ENCODE measurements around the gene PLEKHG7.
"Not testable (repeated sequence)": the region's sequence is repeated elsewhere in the genome, so short reads cannot be mapped to it uniquely, and the experiment has no call there.

PLEKHG7 gene

DNA sequence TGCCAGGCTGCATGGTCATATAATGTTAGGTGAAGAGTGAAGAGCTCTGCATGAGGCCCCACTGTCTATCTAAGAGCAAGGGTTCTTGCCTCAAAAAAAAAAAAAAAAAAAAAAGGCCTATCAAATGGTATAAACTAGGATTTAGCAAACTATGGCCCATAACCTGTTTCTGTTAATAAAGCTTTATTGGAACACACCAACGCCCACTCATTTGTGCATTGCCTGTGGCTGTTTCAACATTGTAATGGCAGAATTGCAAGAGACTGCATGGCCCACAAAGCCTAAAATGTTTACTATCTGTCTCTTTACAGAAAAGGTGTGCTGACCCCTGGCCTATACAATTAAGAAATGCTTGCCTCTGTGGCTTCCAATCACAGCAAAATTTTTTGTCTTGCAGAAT is 12.8 kb downstream of the PLEKHG7 start:
- no peak for DNase-seq

DNA sequence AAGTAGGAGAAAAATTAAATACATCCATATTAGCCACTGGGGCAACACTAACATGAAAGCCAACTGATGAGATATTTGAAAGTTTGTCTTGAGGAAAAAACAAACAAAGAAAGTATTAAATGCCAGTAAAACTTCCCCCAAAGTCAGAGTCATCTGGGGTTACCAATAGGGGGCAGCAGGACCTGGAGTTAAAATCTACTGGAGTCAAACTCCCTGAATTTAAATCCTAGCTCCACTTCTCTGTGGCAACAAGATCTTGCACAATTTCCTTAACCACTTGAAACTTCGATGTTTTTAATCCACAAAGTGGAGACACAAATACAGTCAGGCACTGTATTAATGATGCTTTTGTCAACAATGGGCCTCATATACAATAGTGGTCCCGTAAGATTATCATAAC is 14.4 kb downstream of the PLEKHG7 start:
- DNase-seq = peak; percentile 23

DNA sequence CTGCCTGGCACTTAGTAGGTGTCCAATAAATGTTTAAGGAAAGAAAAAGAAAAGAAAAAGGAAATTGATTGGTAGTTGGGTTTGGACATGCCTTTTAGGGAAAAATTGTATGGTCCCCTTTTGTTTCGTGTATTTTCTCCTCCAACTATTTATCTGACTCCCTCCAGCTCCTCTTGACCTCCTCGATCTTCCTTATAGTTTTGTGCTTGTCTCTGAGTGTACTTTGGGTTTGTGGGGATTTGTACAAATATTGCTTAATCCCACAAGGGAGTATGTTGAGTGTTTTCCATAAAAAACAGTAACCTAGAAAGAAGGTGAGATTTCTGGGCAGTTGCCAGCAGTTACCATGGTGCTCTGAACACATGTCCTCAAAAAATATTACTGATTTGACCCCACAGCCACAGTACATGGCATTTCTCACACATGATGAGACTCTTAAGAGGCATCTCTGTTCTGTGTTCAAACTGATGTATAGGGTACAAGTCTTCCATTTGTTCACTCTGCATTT is 15.7 kb downstream of the PLEKHG7 start:
- DNase-seq = no peak

DNA sequence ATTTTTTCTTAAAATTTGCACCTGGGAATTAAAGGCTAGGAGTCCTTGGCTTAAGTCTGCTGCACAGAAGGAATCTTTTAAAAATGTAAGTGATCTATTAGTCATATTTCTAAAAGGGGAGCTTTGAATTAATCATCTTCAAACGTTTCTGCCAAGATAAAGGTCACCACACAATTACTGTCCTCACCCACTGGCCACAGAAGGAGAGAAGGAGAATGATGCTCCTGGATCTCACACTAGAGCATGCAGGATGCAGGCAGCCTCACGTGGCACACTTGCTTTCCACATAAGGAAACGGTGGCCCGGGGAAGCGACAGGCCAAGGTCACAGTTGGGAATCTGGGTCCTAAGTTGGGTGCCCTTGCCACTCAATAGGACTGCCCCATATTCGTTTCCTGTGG is 16.9 kb downstream of the PLEKHG7 start:
- DNase-seq = no peak

DNA sequence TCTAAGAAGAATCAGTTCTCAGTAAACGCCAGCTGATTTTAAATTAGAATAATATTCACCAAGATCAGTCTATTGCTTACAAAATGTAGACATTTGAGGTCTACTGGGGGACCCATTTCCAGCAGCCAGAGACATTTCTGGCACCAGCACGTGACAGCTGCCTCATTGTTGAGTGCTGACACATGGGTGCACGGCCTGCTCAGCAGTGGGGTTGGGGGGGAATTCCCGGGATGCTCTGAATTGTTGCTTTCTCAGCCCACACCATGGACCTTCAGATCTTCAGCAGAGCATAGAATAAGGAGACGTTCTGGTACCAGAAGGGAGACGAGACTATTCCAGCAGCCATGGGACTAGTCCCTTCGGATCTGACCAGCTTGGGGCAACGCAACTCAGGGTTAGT is 18.3 kb downstream of the PLEKHG7 start:
- DNase-seq = no peak

DNA sequence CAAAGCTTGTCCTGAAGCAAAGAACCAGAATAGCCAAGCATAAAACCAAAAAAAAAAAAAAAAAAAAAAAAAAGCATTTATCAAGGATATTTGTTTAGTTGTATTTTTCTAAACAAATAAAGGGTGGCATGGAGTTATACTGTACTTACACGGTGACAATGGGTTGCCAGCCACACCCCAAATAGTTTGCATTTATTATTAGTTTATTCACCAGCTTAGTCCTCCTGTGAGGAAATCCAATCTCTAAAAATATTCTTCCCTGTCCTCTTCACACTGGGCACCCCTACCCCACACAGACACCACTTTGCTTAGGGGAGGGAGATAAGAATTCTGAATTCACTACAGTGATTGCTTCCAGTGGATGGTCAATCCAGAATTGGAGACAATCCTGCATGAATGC is 18.9 kb downstream of the PLEKHG7 start:
- no peak for DNase-seq

DNA sequence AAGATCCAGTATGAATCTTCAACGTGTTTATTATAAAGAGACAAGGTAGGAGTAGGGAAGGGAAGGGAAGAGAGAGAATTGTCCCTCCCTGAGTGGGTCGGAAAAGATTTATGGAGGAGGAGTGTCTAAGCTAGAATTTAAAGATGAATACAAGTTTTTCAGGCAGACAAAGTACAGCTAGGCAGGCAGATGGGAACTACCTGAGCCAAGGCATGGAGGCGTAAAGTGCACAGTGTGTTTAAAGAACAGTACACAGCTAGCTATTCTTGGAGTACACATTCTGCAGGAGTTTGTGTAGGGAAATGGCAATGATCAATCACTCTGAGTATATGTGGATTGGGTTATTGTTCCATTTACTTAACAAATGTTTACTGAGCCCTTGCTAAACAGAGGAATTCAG is 20.1 kb downstream of the PLEKHG7 start:
- DNase-seq = no peak

DNA sequence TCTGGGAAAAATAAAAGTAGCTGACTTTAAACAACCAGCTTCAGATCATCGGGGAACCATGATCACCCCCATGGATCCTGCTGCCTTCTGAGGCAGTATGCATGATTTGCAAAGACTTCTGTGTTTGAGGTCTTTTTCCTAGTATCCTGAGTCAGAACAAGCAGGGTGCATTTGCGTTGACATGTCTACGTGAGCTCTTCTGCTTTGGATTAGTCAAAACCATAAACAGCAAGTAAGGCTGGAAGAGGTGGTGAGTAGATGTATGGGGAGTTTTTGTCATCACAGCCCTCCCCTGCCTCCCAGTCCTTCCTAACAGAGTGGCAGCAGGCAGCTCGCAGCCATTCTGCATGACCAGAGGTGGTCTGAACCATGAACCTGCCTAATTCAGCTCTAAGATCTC is 24.1 kb downstream of the PLEKHG7 start:
- DNase-seq = no peak

DNA sequence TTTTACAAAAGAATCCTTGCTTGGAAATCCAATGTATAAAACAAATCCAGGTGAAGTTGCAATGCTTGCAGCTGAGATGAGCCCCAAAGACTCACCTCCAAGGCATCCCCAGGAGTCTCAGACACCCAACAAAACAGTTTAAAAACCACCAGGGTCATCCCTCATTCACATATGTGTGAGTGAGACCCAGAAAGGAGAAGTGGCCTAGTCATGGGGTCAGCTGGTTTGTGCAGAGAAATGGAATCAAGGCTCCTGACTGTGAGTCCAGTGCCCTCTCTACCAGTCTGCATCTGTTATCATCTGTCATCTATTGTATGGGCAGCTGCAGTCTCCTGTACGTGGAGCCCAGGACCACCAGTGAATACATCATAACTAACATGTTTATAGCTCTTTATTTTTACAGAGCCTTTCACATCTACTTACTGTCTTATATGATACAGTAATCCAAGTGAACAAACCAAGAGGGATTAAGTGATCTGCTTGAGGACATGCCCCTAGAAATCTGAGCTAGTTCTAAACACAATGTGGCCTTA is 27.1 kb downstream of the PLEKHG7 start:
- no peak for DNase-seq

DNA sequence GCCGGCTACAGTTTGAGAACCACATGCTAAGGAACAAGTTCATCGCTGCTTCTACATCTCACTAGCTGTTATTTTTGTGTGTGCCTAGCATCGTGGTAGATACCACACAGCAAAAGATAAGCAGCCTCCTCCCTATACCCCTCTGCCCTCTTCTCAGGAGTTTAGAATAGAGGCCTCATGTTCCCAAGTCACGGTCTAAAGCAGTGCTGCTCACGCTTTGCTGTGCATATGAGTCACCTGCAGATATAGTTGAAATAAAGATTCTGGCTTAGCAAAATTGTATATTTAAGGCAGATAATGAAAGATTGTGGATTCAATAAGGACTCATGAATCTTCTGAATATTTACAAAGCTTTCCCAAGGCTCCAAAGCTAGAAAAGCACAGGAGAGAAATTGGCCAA is 28.0 kb downstream of the PLEKHG7 start:
- no peak for DNase-seq

DNA sequence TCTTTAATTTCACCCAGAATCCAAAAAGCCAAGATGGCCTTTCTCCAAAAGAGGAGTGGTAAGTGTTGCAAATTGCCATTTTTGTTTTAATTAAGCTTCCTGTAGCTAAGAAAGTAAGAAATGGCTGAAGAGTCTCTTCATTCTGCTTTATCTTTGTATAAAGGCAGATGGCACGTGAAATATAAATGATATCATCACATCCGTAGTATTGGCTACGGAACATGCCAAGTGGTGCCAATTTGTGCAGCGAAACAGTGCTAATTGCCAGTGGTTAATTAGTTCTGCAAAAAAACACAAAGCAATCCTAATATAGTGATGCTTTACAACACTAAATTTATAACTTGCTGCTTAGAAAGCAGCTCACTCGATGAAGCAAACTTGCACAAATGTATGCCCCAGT is 29.4 kb downstream of the PLEKHG7 start:
- DNase-seq = no peak

DNA sequence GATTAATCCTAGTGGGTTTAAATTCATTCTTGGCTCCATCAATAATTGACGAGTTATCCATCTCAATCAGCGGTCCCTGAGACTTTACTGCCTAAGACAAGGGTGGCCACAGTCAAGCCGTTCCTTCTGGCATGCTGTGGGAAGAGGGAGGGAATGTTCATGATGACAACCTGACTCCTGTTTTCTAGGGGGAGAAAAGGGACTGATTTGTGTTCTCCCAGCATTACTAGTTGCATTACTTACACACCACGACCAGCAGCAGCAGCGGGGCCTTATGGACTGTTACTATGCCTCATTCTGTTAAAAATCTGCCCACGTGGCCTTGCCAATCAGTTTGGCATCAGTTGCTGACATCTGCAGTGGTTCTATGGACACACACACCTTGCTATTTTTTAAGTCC is 29.9 kb downstream of the PLEKHG7 start:
- no peak for DNase-seq

DNA sequence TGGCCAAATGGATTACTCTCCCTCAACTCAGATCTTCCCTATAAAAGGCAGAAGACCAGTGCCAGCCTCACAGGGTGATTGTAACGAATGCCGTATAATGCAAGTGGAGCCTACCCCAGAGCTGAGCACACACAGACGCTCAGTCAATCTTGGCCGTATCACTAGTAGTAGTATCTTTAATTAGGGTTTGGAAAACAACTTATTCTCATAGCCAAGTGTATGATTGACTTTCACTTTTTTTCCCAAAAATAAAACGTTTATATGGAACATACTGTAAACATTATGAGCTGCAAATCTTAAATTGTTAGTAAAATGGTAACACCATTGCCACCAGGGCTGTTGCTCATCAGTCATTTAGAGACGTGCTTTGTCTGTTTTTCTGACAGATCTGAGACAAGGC is 30.4 kb downstream of the PLEKHG7 start:
- DNase-seq = no peak

DNA sequence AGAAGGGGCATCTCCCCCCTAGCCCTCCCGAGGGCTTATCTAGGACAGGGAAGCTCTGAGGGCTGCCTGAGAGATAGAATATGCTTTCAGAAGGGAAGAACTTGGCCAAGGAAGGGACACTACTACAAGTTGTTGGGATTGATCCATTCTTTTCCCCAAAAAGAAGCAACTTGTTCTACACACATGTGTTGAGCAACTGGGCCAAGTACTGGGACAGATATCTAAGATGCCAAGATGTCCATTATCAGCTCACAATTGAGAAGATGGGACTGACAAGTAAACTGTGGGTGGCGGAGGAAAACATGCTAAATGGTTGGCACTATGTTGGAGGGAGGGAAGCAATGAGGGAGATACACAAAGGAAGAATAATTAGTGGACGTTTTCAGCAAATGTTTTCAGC is 30.9 kb downstream of the PLEKHG7 start:
- no peak for DNase-seq

DNA sequence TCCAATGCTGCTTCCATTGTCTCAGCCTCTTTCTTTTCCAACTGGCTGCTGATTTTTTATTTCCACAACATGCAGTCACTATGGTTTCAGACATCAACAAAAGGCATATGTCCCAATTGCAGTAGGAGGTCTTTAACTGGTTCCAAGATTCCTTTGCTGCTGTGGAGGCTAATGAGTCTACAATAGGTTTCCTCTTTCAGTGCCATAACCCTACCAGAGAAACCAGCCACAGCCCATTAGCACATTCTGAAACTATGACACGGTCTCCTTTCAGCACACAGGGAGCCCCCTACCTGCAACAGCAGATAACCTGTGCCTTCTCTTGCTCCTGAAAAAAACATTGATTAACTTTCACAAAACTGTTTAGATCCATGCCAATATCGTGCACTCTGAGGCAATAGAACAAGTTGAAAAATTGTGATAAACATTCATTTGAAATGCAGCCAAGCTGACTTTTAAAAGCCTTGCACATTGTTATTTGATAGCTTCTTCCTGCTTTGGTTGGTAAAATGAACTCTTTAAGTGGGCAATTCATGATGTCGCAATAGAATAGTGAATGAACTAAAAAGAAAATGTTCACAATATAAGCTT is 32.4 kb downstream of the PLEKHG7 start:
- no peak for DNase-seq

DNA sequence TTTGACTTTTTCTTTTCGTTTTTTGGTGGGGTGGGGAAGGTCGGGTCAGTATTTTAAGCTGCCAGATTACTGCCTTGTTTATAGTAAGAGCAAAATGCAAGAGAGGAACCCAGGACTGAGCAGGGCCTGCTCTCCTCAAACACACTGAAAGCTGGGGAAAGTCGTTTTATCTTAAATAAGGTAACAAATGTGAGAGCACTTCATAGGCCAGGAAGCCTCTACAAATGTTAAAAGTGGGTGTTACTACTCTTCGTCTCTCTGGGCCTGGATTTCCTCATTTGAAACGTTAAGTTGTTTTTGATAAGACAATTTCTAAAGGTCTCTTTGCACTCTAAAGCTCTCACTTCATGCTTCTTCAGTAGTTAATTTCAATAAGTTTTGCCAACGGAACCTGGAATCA is 33.8 kb downstream of the PLEKHG7 start:
- no peak for DNase-seq

DNA sequence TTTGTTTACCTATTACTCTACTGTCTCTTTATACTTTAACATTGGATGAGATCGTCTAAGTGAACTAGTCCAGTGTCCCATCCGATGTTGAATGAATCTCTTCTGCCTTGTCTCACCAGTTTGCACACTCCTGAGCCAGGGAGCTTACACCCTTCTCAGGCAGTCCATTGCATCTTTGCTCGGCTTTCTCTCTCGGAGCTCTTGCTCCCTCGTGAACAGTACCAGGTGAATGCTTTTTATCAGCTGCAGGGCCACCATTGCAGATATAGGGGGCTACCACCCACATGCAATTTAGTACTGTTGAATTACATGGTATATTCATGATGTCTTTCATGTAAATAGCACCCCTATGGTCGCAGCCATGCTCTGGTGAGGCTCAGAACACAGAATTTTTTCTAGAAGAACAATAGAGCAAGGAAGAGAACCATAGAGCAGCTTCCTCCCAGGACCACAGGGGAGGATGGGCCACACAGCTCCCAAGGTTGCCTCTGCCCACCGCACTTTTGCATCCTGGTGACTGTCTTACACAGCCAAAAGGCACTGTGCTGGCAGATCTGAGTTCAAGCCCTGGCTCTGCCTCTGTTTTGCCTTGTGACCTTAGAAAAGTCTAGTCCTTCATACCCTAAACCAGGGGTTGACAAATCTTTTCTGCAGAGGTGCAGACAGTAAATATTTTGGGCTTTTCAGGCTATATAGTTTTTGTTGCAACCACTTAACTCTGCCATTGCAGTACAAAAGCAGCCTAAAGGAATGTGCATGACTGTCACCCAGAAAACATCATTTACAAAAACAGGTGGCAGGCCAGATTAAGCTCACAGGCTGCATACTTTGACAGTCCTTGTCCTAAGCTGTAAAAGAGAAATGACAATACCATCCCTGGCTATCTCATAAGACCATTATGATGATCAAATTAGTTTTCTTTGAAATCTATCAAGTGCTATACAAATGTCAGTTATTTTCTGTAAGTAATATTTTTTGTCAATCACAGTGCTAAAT is 35.4 kb downstream of the PLEKHG7 start:
- no peak for DNase-seq

DNA sequence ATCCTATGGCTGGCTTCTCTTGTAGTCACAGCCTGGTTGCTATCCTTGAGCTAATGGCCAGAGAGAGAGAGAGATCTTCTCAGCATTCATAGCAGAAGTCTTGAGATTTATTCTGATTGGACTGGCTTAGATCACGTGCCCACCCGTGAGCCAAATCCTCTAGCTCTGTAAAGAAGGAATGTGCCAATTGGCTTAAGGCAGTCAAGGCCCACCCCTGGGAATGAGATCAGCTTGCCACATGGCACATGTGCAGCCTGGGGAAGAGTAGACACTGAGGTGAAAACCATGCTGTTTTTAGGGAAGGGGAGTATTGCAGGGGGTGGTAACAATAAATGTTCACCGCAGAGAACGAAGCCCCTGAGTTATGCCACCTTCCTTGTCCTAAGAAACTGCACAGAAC is 36.3 kb downstream of the PLEKHG7 start:
- DNase-seq = no peak

DNA sequence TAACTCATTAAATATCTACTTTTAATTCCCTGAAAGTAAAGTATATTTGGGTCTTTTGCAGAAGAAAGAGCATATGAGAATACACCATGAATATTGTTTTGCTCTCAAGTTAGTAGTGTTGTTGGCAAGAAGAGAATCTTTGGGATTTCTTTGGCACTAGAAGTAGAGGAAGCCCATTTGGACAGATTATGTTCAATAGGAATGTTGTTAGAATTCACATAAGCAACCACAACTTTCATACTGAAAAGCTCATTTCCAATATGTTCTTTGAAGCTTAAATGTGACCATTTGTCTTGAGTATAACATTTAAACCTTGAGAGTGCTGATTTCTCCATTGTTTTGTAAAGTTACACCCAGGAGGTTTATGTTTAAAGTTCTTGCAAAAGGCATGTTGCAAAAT is 37.6 kb downstream of the PLEKHG7 start:
- DNase-seq = no peak

DNA sequence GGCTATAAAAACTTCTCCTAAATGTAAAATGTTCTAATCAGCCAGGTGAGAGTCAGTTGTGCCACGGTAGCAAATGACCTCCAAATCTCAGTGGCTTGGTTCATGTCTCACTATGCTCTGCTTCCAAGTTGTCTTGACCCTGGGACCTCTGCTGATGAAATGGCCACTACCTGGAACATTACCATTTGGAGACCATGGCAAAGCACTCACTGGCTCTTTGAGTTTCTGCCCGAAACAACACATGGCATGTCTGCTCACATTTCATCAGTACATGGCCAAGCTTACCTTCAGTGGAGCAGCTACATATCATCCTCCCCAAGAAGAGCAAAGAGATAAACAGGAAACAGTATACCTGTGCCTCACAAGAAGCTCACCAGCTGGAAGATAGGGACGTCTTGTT is 40.2 kb downstream of the PLEKHG7 start:
- no peak for DNase-seq

DNA sequence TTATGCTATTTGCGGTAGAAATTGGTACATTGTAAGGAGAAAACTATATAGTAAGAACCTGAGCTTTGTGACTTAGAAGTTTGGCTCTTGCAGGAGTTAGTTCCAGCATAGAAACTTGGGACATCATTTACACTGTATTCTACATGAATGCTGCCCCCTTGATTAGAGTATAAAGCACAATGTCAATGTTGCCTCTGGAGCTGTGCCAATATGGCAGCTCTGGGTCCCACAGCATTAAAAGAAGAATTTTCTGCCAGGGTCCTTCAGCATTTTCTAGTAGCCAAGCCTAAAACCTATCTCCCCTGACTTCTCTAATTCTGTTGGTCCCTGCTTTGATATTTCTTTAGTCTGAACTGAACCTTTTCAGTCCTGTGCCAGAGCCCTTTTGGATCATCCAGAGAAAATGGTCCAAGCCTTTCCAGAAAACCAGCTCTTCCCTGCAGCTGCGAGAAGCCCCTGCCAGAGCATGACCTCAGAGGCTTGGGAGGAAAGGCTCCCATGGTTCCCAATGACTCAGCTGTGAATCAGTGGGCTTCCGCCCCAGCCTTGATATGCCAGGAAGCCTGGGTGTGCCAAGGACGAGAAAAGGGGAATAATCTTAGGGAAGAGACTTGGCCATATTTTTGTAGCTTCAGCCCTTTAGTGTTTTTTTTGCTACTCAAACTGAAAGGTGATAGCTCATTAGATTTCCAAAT is 43.2 kb downstream of the PLEKHG7 start:
- DNase-seq = no peak

DNA sequence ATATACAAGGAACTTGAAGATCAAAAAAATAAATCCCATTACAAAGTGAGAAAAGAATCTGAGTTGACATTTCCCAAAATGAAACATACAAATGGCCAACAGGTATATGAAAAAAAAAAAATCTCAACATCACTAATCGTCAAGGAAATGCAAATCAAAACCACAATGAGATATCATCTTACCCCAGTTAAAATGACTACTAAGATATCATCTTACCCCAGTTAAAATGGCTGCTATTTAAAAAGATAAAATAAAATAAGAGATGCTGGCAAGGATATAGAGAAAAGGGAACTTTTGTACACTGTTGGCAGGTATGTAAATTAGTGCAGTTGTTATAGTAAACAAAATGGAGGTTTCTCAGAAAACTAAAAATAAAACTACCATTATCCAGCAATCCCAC is 44.4 kb downstream of the PLEKHG7 start:
- DNase-seq = no peak

DNA sequence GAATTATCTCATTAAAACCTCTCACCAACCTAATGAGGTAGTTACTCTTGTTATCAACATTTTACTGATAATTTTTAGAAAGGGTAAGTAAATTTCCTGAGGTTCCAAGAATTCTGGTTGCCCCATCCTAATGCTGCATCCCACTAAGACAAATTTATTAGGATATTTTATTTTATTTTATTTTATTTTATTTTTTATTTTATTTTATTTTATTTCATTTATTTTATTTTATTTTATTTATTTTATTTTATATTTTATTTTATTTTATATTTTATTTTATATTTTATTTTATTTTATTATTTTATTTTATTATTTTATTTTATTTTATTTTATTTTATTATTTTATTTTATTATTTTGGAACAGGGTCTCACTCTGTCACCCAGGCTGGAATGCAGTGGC is 46.9 kb downstream of the PLEKHG7 start:
- not testable (repeated sequence) for DNase-seq

Measured in SIG-M5 (cell line).